CD4-positive, alpha-beta T cell treated with Interleukin-21 for 1 hour (primary cell): ENCODE data around the gene CHRNB2.

ENCODE experiments used
- DNase-seq: peaks from one replicate; pipeline ENCODE4 v3.0.0-alpha.2; 2020

CHRNB2 gene

GRCh38 chr1:154553056-154554030, 14.2 kb upstream of the CHRNB2 start:
- DNase-seq = no peak

GRCh38 chr1:154556422-154556821, 11.2 kb upstream of the CHRNB2 start:
- no peak for DNase-seq

GRCh38 chr1:154557248-154557938, 10.2 kb upstream of the CHRNB2 start:
- DNase-seq = no peak

GRCh38 chr1:154557939-154558719, 9.4 kb upstream of the CHRNB2 start, which contains the start of gene UBE2Q1:
Gene UBE2Q1, minus strand, starts transcription at chr1:154558662. Its CDS starts 109 bp downstream, at chr1:154558553.
- no peak for DNase-seq

- peak; percentile 100 for DNase-seq
Observed at GRCh38 chr1:154558720-154559465, 8.7 kb upstream of the CHRNB2 start.

- peak; percentile 88 for DNase-seq
Observed at GRCh38 chr1:154559466-154560044, 8.0 kb upstream of the CHRNB2 start.

GRCh38 chr1:154565876-154566275, 1.7 kb upstream of the CHRNB2 start:
- no peak for DNase-seq

GRCh38 chr1:154568157-154568815, 708 bp downstream of the CHRNB2 start:
- DNase-seq = no peak

GRCh38 chr1:154571244-154571963, 3.8 kb downstream of the CHRNB2 start:
- DNase-seq = no peak

GRCh38 chr1:154571964-154572288, 4.3 kb downstream of the CHRNB2 start:
- no peak for DNase-seq

GRCh38 chr1:154572468-154573167, 5.0 kb downstream of the CHRNB2 start:
- DNase-seq = no peak

- DNase-seq = no peak
Observed at GRCh38 chr1:154573168-154573510, 5.6 kb downstream of the CHRNB2 start.

GRCh38 chr1:154574716-154575115, 7.1 kb downstream of the CHRNB2 start:
- no peak for DNase-seq

- DNase-seq = no peak
Observed at GRCh38 chr1:154575147-154575927, 7.8 kb downstream of the CHRNB2 start.

- DNase-seq = no peak
Observed at GRCh38 chr1:154575951-154576566, 8.5 kb downstream of the CHRNB2 start.

GRCh38 chr1:154577346-154578057, 9.9 kb downstream of the CHRNB2 start:
- DNase-seq = no peak

- DNase-seq = no peak
Observed at GRCh38 chr1:154578058-154578418, 10.5 kb downstream of the CHRNB2 start.

- DNase-seq = no peak
Observed at GRCh38 chr1:154579374-154579773, 11.8 kb downstream of the CHRNB2 start.
